Smooth muscle cell (in vitro differentiated cells): Measurements from ENCODE around the gene ZNF750. TPM values are rescaled to one million over a fixed set of nuclear protein-coding genes. Genes with fewer than 3 reads are reported as not detected.

Source experiments
- DNase-seq: peaks from one replicate; lab custom pipeline; 2025; ENCODE audit not compliant: unreplicated experiment; lab: John Stamatoyannopoulos, UW
- H2AFZ ChIP-seq: fragments of 200-600 bp; sonication (generic); 2 replicates; pipeline ENCODE4 v1.6.0; 2016; ENCODE audit warnings: antibody characterized with exemption, low read depth, mild to moderate bottlenecking
- H3F3A ChIP-seq: fragments of 200-600 bp; sonication (generic); 2 replicates; pipeline ENCODE4 v1.6.0; 2017; ENCODE audit warnings: antibody characterized with exemption, low read depth
- H3K27ac ChIP-seq: fragments of 200-600 bp; sonication (generic); 2 replicates; pipeline ENCODE4 v1.5.1; 2016; ENCODE audit warnings: low read depth, mild to moderate bottlenecking
- H3K27me3 ChIP-seq: fragments of 200-600 bp; sonication (generic); 2 replicates; pipeline ENCODE4 v1.6.1; 2016; ENCODE audit warnings: low read depth, mild to moderate bottlenecking
- H3K36me3 ChIP-seq: fragments of 200-600 bp; sonication (generic); 2 replicates; pipeline ENCODE4 v1.5.1; 2016; ENCODE audit warnings: low read depth
- H3K4me1 ChIP-seq: fragments of 200-600 bp; sonication (generic); 2 replicates; pipeline ENCODE4 v1.5.1; 2016; ENCODE audit warnings: low read depth
- H3K4me2 ChIP-seq: fragments of 200-600 bp; sonication (generic); 2 replicates; pipeline ENCODE4 v1.6.0; 2016; ENCODE audit warnings: mild to moderate bottlenecking
- H3K4me3 ChIP-seq: fragments of 200-600 bp; sonication (generic); 2 replicates; pipeline ENCODE4 v1.5.1; 2016; ENCODE audit warnings: mild to moderate bottlenecking
- H3K79me2 ChIP-seq: fragments of 200-600 bp; sonication (generic); 2 replicates; pipeline ENCODE4 v1.6.0; 2016; ENCODE audit warnings: low read depth, mild to moderate bottlenecking
- H3K9ac ChIP-seq: fragments of 200-600 bp; sonication (generic); 2 replicates; pipeline ENCODE4 v1.6.0; 2016; ENCODE audit warnings: low read depth
- H3K9me3 ChIP-seq: fragments of 200-600 bp; sonication (generic); replicated peaks from 2 replicates; pipeline ENCODE4 v1.5.1; 2016; ENCODE audit warnings: low read depth
- H4K20me1 ChIP-seq: fragments of 200-600 bp; sonication (generic); 2 replicates; pipeline ENCODE4 v1.6.0; 2016; ENCODE audit warnings: low read depth
- CTCF ChIP-seq: fragments of 200-600 bp; sonication (generic); IDR thresholded peaks from 2 replicates; pipeline ENCODE4 v1.5.1; 2017; ENCODE audit warnings: borderline replicate concordance, mild to moderate bottlenecking, antibody characterized with exemption; ENCODE audit not compliant: insufficient read depth, poor library complexity, severe bottlenecking
- WGBS: methylation state at CpG from one replicate; pipeline ENCODE4 v1.1.7; 2016; ENCODE audit warnings: low lambda C conversion rate; 5-methylcytosine and 5-hydroxymethylcytosine counted together
- polyA plus RNA-seq: library from polyadenylated mRNA; unstranded; fragments of >200 nt; fragmentation: Nextera tagmentation; extraction: Ambion mirVana; gene quantifications from 2 replicates; pipeline ENCODE4 v1.2.1, GENCODE V29; 2016
- total RNA-seq: library from RNA; depleted of rRNA; stranded (reverse); fragments of >200 nt; gene quantifications from 2 replicates; pipeline ENCODE4 v1.2.3, GENCODE V29; 2014

ZNF750 gene
- total and polyA plus RNA-seq, 2 experiments from 2014 or later = 0.93 to 7.1 TPM

GRCh38 chr17:82780971-82781893, 58.6 kb downstream of the ZNF750 start:
- no peaks in the 10 kb centered on the region for H3F3A ChIP-seq
- H3K27ac ChIP-seq = no peak overlapping the region
- H3K36me3 ChIP-seq = no peaks in the 10 kb centered on the region
- no peak overlapping the region for H3K4me2 ChIP-seq
- no peaks in the 10 kb centered on the region for H4K20me1 ChIP-seq
- no peaks in the 10 kb centered on the region for H3K79me2 ChIP-seq
- no peaks in the 10 kb centered on the region for H3K4me1 ChIP-seq
- no peak overlapping the region for H3K9ac ChIP-seq
- H2AFZ ChIP-seq = no peak overlapping the region
- no peak overlapping the region for H3K4me3 ChIP-seq
- DNase-seq = no peak
- no peaks in the 10 kb centered on the region for H3K9me3 ChIP-seq
- no peak for TF ChIP-seq CTCF
- WGBS = 90% methylated on average over 20 of the region's 27 CpGs
- H3K27me3 ChIP-seq = no peaks in the 10 kb centered on the region

GRCh38 chr17:82780195-82780594, 59.6 kb downstream of the ZNF750 start:
- DNase-seq = no peak
- Histone ChIP-seq H3K4me3 (no peak overlapping the region), H3K9ac (no peak overlapping the region), H3K9me3 (no peaks in the 10 kb centered on the region), H3K27ac (no peak overlapping the region), H4K20me1 (peaks cover 3% of the 10 kb centered on the region), H2AFZ (no peak overlapping the region), H3K4me2 (no peak overlapping the region), H3K27me3 (no peaks in the 10 kb centered on the region), H3F3A (no peaks in the 10 kb centered on the region), H3K4me1 (no peaks in the 10 kb centered on the region), H3K79me2 (no peaks in the 10 kb centered on the region), H3K36me3 (no peaks in the 10 kb centered on the region)
- TF ChIP-seq CTCF = no peak
- 82% methylated on average over 12 of the region's 12 CpGs for WGBS

- Histone ChIP-seq H4K20me1 (peaks cover 4% of the 10 kb centered on the region), H3K4me2 (no peak overlapping the region), H3K27me3 (no peaks in the 10 kb centered on the region), H3K27ac (no peak overlapping the region), H3K4me1 (no peaks in the 10 kb centered on the region), H3K79me2 (no peaks in the 10 kb centered on the region), H2AFZ (no peak overlapping the region), H3K9me3 (no peaks in the 10 kb centered on the region), H3K9ac (no peak overlapping the region), H3K36me3 (no peaks in the 10 kb centered on the region), H3F3A (no peaks in the 10 kb centered on the region), H3K4me3 (no peak overlapping the region)
- WGBS = 98% methylated on average over 16 of the region's 23 CpGs
- no peak for TF ChIP-seq CTCF
- DNase-seq = no peak
Observed at GRCh38 chr17:82779541-82779940, 60.3 kb downstream of the ZNF750 start.

Other genes with a start within 250 kb of the ZNF750 start
- 76.7 and 94.6 TPM in 2 replicates for gene WDR45B, start 191.6 kb downstream of the ZNF750 start, total RNA-seq
- 73.0 and 80.5 TPM in 2 replicates for gene WDR45B, start 191.6 kb downstream of the ZNF750 start, polyA plus RNA-seq
- 5.6 and 12.0 TPM in 2 replicates for gene RAB40B, start 141.3 kb downstream of the ZNF750 start, total RNA-seq
- gene RAB40B, start 141.3 kb downstream of the ZNF750 start, polyA plus RNA-seq = 16.0 and 20.5 TPM in 2 replicates
- gene FN3KRP, start 123.3 kb downstream of the ZNF750 start, total RNA-seq = 12.8 and 16.8 TPM in 2 replicates
- 26.9 and 34.8 TPM in 2 replicates for gene FN3KRP, start 123.3 kb downstream of the ZNF750 start, polyA plus RNA-seq
- gene FN3K, start 104.4 kb downstream of the ZNF750 start, total RNA-seq = 0.94 and 1.3 TPM in 2 replicates
- 1.2 and 2.5 TPM in 2 replicates for gene FN3K, start 104.4 kb downstream of the ZNF750 start, polyA plus RNA-seq
- gene TBCD, start 88.0 kb downstream of the ZNF750 start, total RNA-seq = 29.1 and 31.5 TPM in 2 replicates
- 38.8 and 45.3 TPM in 2 replicates for gene TBCD, start 88.0 kb downstream of the ZNF750 start, polyA plus RNA-seq
- 48.3 and 55.6 TPM in 2 replicates for gene METRNL, start 239.6 kb upstream of the ZNF750 start, total RNA-seq
- gene METRNL, start 239.6 kb upstream of the ZNF750 start, polyA plus RNA-seq = 98.1 and 101 TPM in 2 replicates